ENCODE results near the gene OR6K2. TPM values are rescaled to one million over a fixed set of nuclear protein-coding genes. Genes with fewer than 3 reads are reported as not detected.

Gene OR6K2
- total and polyA plus RNA-seq, 10 of the 15 experiments (the other 5 are each of a cell fraction or from before 2014, with no cell fraction given) = not detected

DNA sequence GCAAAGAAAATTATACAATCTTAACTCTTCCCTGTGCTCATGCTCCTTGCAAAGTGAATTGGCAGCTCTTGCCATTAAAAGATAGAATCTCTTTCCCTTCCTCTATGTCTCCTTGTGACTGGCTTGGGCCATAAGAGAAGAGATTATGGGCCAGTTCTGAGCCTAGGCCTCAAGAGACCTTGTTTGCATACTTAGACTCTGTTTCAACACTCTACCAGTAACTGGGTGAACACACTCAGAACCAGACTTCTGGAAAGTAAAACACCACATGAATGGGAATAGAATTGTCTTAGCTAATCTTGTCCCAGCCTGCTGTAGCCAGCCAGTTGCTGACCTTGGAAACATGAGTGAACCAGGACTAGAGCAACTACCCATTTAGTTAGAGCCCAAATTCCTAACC is 35.4 kb upstream of the OR6K2 start:
- RAD21 ChIA-PET (ENCODE audit: unreplicated experiment) = no interaction called here
- BruUV-seq (replicated peaks) = no TSS peak
- DNase-seq (ENCODE audit: low read depth, low spot score) (no peak), ATAC-seq (no peak), FAIRE-seq (no peak)
- H3K4me1 ChIP-seq (ENCODE audit: control insufficient read depth, insufficient read depth, low read length) = no peaks in the 10 kb centered on the region
- no peaks in the 10 kb centered on the region for H4K20me1 ChIP-seq (ENCODE audit: control insufficient read depth, insufficient read depth)
- H3K27ac ChIP-seq (ENCODE audit: control insufficient read depth, insufficient read depth) = no peak overlapping the region
- no peaks in the 10 kb centered on the region for H3K36me3 ChIP-seq (ENCODE audit: control insufficient read depth in 2 of 2, insufficient read depth in 2 of 2, low read length in 1 of 2)
- SMC1A ChIA-PET (ENCODE audit: uncharacterized antibody, unreplicated experiment) = no interaction called here
- H3K79me2 ChIP-seq (ENCODE audit: control insufficient read depth, insufficient read depth, low read length) = no peaks in the 10 kb centered on the region
- no peak overlapping the region for H2AFZ ChIP-seq (ENCODE audit: control insufficient read depth, low read depth, low read length)
- no peaks in the 10 kb centered on the region for H3K9me3 ChIP-seq (replicated peaks; ENCODE audit: control insufficient read depth, insufficient read depth, low read length)
- no peak overlapping the region for H3K4me2 ChIP-seq (ENCODE audit: control insufficient read depth, insufficient read depth)
- no peak overlapping the region for H3K4me3 ChIP-seq
- H3K27me3 ChIP-seq (replicated peaks in 1 of 2; ENCODE audit: control insufficient read depth in 2 of 2, insufficient read depth in 2 of 2, low read length in 1 of 2) = no peaks in the 10 kb centered on the region
- TF ChIP-seq, protein P1, sequence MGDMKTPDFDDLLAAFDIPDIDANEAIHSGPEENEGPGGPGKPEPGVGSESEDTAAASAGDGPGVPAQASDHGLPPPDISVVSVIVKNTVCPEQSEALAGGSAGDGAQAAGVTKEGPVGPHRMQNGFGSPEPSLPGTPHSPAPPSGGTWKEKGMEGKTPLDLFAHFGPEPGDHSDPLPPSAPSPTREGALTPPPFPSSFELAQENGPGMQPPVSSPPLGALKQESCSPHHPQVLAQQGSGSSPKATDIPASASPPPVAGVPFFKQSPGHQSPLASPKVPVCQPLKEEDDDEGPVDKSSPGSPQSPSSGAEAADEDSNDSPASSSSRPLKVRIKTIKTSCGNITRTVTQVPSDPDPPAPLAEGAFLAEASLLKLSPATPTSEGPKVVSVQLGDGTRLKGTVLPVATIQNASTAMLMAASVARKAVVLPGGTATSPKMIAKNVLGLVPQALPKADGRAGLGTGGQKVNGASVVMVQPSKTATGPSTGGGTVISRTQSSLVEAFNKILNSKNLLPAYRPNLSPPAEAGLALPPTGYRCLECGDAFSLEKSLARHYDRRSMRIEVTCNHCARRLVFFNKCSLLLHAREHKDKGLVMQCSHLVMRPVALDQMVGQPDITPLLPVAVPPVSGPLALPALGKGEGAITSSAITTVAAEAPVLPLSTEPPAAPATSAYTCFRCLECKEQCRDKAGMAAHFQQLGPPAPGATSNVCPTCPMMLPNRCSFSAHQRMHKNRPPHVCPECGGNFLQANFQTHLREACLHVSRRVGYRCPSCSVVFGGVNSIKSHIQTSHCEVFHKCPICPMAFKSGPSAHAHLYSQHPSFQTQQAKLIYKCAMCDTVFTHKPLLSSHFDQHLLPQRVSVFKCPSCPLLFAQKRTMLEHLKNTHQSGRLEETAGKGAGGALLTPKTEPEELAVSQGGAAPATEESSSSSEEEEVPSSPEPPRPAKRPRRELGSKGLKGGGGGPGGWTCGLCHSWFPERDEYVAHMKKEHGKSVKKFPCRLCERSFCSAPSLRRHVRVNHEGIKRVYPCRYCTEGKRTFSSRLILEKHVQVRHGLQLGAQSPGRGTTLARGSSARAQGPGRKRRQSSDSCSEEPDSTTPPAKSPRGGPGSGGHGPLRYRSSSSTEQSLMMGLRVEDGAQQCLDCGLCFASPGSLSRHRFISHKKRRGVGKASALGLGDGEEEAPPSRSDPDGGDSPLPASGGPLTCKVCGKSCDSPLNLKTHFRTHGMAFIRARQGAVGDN (IDR thresholded peaks at IDR 0.05) = no peak
- TF ChIP-seq NRF1 (conservative IDR thresholded peaks at IDR 0.05; ENCODE audit: low read depth, low read length) = no peak
- intact Hi-C loops (cut with micrococcal nuclease; ENCODE audit: unreplicated experiment) = no loop called here
- H3K9ac ChIP-seq (ENCODE audit: control insufficient read depth, insufficient read depth, low read length) = no peak overlapping the region
- in situ Hi-C loops (cut with MboI) = no loop called here
- POLR2A ChIA-PET = no interaction called here
- CTCF ChIA-PET = interaction anchor here (1.1 to 1.4 kb wide), 2 partner anchors 9 to 17 kb away, joined by 3 read pairs; no protein-coding TSS in a partner anchor

DNA sequence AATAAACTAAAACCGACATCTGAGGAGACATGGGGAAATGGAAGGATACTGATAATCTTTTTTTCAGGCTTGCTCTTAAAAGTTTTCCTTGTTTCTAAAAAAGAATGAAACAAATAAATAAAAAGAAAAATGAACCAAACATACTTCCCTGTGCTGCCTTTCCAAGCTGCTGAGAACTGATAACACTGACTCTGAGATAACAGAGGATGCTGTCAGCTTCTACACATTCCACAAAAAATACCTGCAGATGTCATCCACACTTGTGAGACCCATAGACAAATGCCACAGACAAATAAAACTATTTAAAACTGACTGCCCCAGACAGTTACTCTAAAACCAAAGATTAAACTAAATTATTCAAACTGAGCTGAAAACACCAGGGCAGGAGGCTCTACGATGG is 32.1 kb upstream of the OR6K2 start:
- H3K27me3 ChIP-seq (replicated peaks in 1 of 2; ENCODE audit: control insufficient read depth in 2 of 2, insufficient read depth in 2 of 2, low read length in 1 of 2) = no peaks in the 10 kb centered on the region
- H3K9ac ChIP-seq (ENCODE audit: control insufficient read depth, insufficient read depth, low read length) = no peak overlapping the region
- intact Hi-C loops (cut with micrococcal nuclease; ENCODE audit: unreplicated experiment) (no loop called here), in situ Hi-C loops (cut with MboI) (no loop called here)
- SMC1A ChIA-PET (ENCODE audit: uncharacterized antibody, unreplicated experiment) = no interaction called here
- H2AFZ ChIP-seq (ENCODE audit: control insufficient read depth, low read depth, low read length) = no peak overlapping the region
- ATAC-seq = no peak
- WGBS (ENCODE audit: insufficient coverage, insufficient replicate concordance, low lambda C conversion rate, missing lambda C conversion rate) = 18% methylated on average over 2 of the region's 2 CpGs
- BruUV-seq (replicated peaks) = no TSS peak
- POLR2A ChIA-PET = no interaction called here
- H3K9me3 ChIP-seq (replicated peaks; ENCODE audit: control insufficient read depth, insufficient read depth, low read length) = no peaks in the 10 kb centered on the region
- no peak for DNase-seq (ENCODE audit: low read depth, low spot score)
- no peaks in the 10 kb centered on the region for H4K20me1 ChIP-seq (ENCODE audit: control insufficient read depth, insufficient read depth)
- no peak overlapping the region for H3K4me2 ChIP-seq (ENCODE audit: control insufficient read depth, insufficient read depth)
- H3K4me3 ChIP-seq = no peak overlapping the region
- no peaks in the 10 kb centered on the region for H3K36me3 ChIP-seq (ENCODE audit: control insufficient read depth in 2 of 2, insufficient read depth in 2 of 2, low read length in 1 of 2)
- H3K27ac ChIP-seq (ENCODE audit: control insufficient read depth, insufficient read depth) = no peak overlapping the region
- H3K79me2 ChIP-seq (ENCODE audit: control insufficient read depth, insufficient read depth, low read length) = no peaks in the 10 kb centered on the region
- no peak for FAIRE-seq
- CTCF ChIA-PET = no interaction called here
- H3K4me1 ChIP-seq (ENCODE audit: control insufficient read depth, insufficient read depth, low read length) = no peaks in the 10 kb centered on the region
- RAD21 ChIA-PET (ENCODE audit: unreplicated experiment) = no interaction called here
- TF ChIP-seq, protein P2, sequence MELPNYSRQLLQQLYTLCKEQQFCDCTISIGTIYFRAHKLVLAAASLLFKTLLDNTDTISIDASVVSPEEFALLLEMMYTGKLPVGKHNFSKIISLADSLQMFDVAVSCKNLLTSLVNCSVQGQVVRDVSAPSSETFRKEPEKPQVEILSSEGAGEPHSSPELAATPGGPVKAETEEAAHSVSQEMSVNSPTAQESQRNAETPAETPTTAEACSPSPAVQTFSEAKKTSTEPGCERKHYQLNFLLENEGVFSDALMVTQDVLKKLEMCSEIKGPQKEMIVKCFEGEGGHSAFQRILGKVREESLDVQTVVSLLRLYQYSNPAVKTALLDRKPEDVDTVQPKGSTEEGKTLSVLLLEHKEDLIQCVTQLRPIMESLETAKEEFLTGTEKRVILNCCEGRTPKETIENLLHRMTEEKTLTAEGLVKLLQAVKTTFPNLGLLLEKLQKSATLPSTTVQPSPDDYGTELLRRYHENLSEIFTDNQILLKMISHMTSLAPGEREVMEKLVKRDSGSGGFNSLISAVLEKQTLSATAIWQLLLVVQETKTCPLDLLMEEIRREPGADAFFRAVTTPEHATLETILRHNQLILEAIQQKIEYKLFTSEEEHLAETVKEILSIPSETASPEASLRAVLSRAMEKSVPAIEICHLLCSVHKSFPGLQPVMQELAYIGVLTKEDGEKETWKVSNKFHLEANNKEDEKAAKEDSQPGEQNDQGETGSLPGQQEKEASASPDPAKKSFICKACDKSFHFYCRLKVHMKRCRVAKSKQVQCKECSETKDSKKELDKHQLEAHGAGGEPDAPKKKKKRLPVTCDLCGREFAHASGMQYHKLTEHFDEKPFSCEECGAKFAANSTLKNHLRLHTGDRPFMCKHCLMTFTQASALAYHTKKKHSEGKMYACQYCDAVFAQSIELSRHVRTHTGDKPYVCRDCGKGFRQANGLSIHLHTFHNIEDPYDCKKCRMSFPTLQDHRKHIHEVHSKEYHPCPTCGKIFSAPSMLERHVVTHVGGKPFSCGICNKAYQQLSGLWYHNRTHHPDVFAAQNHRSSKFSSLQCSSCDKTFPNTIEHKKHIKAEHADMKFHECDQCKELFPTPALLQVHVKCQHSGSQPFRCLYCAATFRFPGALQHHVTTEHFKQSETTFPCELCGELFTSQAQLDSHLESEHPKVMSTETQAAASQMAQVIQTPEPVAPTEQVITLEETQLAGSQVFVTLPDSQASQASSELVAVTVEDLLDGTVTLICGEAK (IDR thresholded peaks at IDR 0.05; ENCODE audit: borderline replicate concordance) = no peak
- TF ChIP-seq KDM1A (IDR thresholded peaks at IDR 0.05; ENCODE audit: borderline replicate concordance) = no peak
- no peak for TF ChIP-seq ZNF274 (IDR thresholded peaks at IDR 0.05; ENCODE audit: insufficient read depth, insufficient read length)
- TF ChIP-seq ETV6 (conservative IDR thresholded peaks at IDR 0.05 in 1 of 2, IDR thresholded peaks at IDR 0.05 in 1 of 2; ENCODE audit: borderline replicate concordance in 1 of 2, low read depth in 1 of 2) = no peak
- TF ChIP-seq, protein P3, sequence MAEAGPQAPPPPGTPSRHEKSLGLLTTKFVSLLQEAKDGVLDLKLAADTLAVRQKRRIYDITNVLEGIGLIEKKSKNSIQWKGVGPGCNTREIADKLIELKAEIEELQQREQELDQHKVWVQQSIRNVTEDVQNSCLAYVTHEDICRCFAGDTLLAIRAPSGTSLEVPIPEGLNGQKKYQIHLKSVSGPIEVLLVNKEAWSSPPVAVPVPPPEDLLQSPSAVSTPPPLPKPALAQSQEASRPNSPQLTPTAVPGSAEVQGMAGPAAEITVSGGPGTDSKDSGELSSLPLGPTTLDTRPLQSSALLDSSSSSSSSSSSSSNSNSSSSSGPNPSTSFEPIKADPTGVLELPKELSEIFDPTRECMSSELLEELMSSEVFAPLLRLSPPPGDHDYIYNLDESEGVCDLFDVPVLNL (IDR thresholded peaks at IDR 0.05; ENCODE audit: low read depth, low read length) = no peak
- no peak for TF ChIP-seq SUZ12 (IDR thresholded peaks at IDR 0.05; ENCODE audit: unreplicated experiment)
